Measurements from ENCODE around the gene GADL1.

DNA sequence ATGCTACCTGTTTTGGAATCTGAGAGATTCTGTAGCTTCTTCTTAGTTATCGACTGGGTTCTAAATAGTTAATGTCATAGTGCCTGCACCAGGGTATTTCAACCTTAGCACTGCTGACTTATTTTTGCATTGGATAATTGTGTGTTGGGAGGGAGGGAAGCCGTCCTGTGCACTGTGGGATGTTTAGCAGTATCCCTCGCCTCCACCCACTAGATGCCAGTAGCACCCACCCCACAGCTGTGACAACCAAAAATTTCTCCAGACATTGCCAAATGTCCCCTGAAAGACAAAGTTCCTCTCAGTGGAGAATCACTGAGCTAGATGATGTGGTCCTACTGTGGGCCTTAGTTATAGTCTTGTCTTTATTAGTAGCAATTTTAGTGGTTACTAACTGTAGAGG lies 199.8 kb downstream of the GADL1 start:
- TF ChIP-seq, protein P1, sequence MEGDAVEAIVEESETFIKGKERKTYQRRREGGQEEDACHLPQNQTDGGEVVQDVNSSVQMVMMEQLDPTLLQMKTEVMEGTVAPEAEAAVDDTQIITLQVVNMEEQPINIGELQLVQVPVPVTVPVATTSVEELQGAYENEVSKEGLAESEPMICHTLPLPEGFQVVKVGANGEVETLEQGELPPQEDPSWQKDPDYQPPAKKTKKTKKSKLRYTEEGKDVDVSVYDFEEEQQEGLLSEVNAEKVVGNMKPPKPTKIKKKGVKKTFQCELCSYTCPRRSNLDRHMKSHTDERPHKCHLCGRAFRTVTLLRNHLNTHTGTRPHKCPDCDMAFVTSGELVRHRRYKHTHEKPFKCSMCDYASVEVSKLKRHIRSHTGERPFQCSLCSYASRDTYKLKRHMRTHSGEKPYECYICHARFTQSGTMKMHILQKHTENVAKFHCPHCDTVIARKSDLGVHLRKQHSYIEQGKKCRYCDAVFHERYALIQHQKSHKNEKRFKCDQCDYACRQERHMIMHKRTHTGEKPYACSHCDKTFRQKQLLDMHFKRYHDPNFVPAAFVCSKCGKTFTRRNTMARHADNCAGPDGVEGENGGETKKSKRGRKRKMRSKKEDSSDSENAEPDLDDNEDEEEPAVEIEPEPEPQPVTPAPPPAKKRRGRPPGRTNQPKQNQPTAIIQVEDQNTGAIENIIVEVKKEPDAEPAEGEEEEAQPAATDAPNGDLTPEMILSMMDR (IDR thresholded peaks at IDR 0.05; ENCODE audit: low read depth, low read length, poor library complexity, severe bottlenecking), result no peak
- no peak for TF ChIP-seq EZH2phosphoT487 (IDR thresholded peaks at IDR 0.05; ENCODE audit: borderline replicate concordance, low read length)

Data from DOHH2 (cell line).